Activated T-cell treated with anti-CD3 and anti-CD28 coated beads, Interleukin-2, amount 50 U/mL, for 4 hours (primary cell): ENCODE results near the gene ESPNL. TPM values are rescaled to one million over a fixed set of nuclear protein-coding genes. Genes with fewer than 3 reads are reported as not detected.
A peak's percentile ranks its signal among the peaks of the same experiment; 100 is the strongest.
"Not testable (repeated sequence)": the region's sequence is repeated elsewhere in the genome, so short reads cannot be mapped to it uniquely, and the experiment has no call there.

ENCODE experiments used
- ATAC-seq, 2 donors: fragments of 200-7000 bp; cut with Tn5 transposase; one replicate each; pipeline ENCODE4 v1.10.0; 2021
- DNase-seq: peaks from one replicate; pipeline ENCODE4 v3.0.0-alpha.2; 2020
- H3K27me3 Mint-ChIP-seq: one replicate; pipeline ENCODE4 v1.8.0; 2021; ENCODE audit warnings: low read depth, mixed read lengths
- H3K36me3 Mint-ChIP-seq: one replicate; pipeline ENCODE4 v1.8.0; 2022; ENCODE audit warnings: mixed read lengths; ENCODE audit not compliant: insufficient read depth
- H3K4me1 Mint-ChIP-seq: one replicate; pipeline ENCODE4 v1.8.0; 2021; ENCODE audit warnings: low read depth, mixed read lengths
- H3K4me3 Mint-ChIP-seq: one replicate; pipeline ENCODE4 v1.8.0; 2021; ENCODE audit warnings: mild to moderate bottlenecking, moderate library complexity, mixed read lengths
- H3K9me3 Mint-ChIP-seq: one replicate; pipeline ENCODE4 v1.8.0; 2021; ENCODE audit warnings: mixed read lengths
- total RNA-seq, 3 donors: library from RNA; stranded (reverse); gene quantifications; one replicate each; pipeline ENCODE4 v1.2.1, GENCODE V29; 2021

Gene ESPNL, protein sequence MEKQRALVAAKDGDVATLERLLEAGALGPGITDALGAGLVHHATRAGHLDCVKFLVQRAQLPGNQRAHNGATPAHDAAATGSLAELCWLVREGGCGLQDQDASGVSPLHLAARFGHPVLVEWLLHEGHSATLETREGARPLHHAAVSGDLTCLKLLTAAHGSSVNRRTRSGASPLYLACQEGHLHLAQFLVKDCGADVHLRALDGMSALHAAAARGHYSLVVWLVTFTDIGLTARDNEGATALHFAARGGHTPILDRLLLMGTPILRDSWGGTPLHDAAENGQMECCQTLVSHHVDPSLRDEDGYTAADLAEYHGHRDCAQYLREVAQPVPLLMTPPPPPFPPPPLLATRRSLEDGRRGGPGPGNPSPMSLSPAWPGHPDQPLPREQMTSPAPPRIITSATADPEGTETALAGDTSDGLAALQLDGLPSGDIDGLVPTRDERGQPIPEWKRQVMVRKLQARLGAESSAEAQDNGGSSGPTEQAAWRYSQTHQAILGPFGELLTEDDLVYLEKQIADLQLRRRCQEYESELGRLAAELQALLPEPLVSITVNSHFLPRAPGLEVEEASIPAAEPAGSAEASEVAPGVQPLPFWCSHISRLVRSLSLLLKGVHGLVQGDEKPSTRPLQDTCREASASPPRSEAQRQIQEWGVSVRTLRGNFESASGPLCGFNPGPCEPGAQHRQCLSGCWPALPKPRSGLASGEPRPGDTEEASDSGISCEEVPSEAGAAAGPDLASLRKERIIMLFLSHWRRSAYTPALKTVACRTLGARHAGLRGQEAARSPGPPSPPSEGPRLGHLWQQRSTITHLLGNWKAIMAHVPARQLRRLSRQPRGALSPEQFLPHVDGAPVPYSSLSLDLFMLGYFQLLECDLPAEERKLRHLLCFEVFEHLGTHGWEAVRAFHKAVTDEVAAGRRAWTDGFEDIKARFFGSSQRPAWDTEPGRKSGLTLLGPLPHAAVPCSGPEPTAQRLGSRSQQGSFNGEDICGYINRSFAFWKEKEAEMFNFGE
- total RNA-seq, result under 1 TPM; 0.08 to 0.35 (median 0.14) TPM

DNA sequence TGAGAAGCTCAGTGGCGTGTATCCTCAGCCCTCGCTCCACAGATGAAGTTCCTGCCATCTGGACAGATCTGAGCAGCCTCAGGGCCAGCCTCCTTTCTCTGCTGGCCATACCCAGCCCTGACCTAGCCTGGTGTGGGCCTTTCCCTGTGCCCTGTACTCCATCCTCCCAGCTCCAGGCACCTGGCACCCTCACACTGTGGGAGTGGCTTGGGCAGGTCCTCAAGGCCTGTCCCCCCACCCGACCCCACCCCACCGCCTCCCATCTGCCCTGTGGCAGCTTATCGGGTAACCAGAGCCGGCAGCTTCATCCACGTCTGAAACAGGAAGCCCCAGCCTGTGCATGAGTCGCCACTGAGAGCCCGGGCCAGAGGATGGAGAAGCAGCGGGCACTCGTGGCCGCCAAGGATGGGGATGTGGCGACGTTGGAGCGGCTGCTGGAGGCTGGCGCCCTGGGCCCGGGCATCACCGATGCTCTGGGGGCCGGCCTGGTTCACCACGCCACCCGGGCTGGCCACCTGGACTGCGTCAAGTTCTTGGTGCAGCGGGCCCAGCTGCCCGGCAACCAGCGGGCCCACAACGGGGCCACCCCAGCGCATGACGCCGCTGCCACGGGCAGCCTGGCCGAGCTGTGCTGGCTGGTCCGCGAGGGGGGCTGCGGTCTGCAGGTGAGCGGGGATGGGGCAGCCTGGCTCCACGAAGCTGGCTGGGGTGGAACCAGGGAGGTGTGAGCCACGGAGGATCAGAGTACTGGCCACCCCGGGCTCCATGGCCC lies at the start of gene ESPNL:
ESPNL (plus strand) TSS at position 292 of the 772 bp plus-strand sequence; CDS start at position 372, 80 bp downstream.
- Mint-ChIP-seq H3K9me3 (no peaks in the 10 kb centered on the region), H3K27me3 (no peaks in the 10 kb centered on the region), H3K36me3 (no peaks in the 10 kb centered on the region), H3K4me1 (no peaks in the 10 kb centered on the region), H3K4me3 (no peak within 1 kb of the TSS)
- ATAC-seq, result no peak
- no peak for DNase-seq

DNA sequence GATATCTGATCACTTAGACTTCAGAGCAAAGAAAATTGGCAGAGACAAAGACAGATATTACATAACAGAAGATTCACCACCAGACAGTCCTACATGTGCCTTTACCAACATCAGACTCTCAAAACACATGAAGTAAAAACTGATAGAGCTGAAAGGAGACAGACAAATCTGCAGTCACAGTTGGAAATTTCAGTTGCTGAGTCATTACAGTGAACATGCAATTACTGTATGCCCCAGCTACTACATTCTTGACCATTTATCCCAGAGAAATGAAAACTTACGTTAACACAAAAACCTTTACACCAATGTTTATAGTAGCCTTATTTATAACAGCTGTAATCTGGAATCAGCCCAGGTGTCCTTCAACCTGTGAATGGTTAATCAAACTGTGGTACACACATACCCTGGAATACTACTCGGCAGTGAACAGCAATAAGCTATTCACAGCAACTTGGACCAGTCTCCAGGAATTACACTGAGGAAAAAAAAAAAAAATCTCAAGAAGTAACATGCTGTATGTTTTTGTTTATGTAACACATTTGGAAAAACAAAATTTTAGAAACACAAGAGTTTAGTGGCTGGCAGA lies 46.9 kb upstream of the ESPNL start:
- Mint-ChIP-seq H3K36me3 (no peaks in the 10 kb centered on the region), H3K4me3 (no peak overlapping the region), H3K4me1 (no peaks in the 10 kb centered on the region), H3K27me3 (peaks cover 14% of the 10 kb centered on the region), H3K9me3 (peaks cover 6% of the 10 kb centered on the region)
- DNase-seq (no peak), ATAC-seq (no peak)

DNA sequence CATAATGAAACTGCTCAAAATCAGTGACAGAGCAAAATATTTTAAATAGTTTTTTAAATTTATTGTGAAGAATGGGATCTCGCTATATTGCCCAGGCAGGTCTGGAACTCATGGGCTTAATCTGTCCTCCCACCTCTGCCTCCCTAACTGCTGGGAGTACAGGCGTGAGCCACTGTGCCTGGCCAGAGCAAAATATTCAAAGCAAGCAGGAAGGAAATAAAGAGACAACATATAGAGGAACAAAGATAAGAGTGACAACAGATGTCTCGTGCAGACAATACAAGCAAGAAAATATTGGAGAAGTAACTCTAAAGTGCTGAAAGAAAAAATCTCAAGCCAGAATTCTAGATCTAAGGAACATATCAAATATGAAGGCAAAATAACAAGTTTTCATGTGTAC lies 44.3 kb upstream of the ESPNL start:
- DNase-seq (no peak), ATAC-seq (no peak)

DNA sequence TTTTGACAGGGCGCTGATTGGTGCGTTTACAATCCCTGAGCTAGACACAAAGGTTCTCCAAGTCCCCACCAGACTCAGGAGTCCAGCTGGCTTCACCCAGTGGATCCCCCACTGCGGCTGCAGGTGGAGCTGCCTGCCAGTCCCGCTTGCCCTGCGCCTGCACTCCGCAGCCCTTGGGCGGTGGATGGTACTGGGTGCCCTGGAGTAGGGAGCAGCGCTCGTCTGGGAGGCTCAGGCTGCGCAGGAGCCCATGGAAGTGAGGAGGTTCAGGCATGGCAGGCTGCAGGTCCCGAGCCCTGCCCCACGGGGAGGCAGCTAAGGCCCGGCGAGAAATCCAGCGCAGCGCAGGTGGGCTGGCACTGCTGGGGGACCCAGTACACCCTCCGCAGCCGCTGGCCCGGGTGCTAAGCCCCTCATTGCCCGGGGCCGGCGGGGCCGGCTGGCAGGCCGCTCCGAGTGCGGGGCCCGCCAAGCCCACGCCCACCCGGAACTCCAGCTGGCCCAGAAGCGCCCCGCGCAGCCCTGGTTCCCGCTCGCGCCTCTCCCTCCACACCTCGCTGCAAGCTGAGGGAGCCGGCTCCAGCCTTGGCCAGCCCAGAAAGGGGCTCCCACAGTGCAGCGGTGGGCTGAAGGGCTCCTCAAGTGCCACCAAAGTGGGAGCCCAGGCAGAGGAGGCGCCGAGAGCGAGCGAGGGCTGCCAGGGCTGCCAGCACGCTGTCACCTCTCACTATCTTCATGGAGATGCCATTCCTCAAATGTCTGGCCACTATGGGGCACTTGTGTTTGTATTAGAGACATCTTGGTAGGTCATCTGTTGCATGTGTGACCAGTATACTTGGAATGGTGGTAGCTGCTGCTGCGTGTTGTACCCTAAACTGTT lies 42.2 kb upstream of the ESPNL start:
- H3K4me1 Mint-ChIP-seq, result peaks cover 26% of the 10 kb centered on the region
- H3K36me3 Mint-ChIP-seq, ATAC-seq, H3K9me3 Mint-ChIP-seq, DNase-seq: not testable (repeated sequence)
- peak overlapping the region; percentile 39 for H3K4me3 Mint-ChIP-seq
- H3K27me3 Mint-ChIP-seq, result peaks cover 17% of the 10 kb centered on the region

More for the DNA sequence above, 44.3 kb upstream of the ESPNL start:
- Mint-ChIP-seq H3K4me1 (peaks cover 12% of the 10 kb centered on the region), H3K4me3 (no peak overlapping the region), H3K9me3 (no peaks in the 10 kb centered on the region), H3K36me3 (no peaks in the 10 kb centered on the region), H3K27me3 (peaks cover 17% of the 10 kb centered on the region)

DNA sequence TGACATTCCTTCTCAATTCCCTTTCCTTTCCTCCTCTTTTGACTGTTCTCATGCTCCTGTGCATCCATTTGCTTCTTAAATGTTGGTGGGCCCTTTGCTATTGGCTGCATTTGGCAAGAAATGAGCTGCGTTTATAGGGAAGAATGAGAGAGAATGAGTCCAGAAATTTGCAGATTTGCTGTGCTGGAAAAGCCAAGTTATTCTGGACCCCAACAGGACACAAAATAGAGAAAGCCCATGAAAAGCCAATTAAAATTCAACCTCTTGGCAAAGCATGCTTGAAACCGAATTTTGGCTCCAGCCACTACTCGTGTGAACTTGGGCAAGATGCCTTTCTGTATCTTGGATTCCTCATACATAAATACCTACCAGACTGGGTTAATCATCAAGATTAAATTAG lies 40.6 kb upstream of the ESPNL start:
- Mint-ChIP-seq H3K9me3 (no peaks in the 10 kb centered on the region), H3K4me3 (peak overlapping the region; percentile 92), H3K4me1 (peaks cover 31% of the 10 kb centered on the region), H3K36me3 (peaks cover 4% of the 10 kb centered on the region), H3K27me3 (peaks cover 10% of the 10 kb centered on the region)
- ATAC-seq (no peak), DNase-seq (no peak)

DNA sequence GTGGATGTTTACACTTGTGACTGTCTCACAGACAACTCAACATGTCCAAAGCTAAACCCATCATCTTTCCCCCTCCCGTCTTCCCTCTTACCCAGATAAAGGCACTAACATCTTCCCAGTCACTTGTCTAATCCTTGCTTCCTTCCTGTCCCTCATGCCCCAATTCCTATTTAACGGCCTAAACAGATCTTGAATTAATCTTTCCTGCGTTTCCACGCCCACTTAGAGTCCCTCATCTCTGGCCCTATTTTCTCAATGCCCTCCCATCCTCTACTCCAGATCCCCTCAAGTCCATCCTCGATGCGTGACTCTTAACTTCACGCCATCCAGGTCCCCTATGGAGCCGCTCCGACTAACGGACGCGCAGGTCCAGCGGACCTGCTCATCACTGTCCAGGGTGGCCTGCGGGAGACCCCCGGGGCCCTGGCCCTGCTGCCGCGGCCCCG lies 40.0 kb upstream of the ESPNL start:
- ATAC-seq, result no peak
- Mint-ChIP-seq H3K36me3 (peaks cover 8% of the 10 kb centered on the region), H3K4me1 (peaks cover 32% of the 10 kb centered on the region), H3K9me3 (no peaks in the 10 kb centered on the region), H3K4me3 (peak overlapping the region; percentile 92), H3K27me3 (peaks cover 10% of the 10 kb centered on the region)
- no peak for DNase-seq

DNA sequence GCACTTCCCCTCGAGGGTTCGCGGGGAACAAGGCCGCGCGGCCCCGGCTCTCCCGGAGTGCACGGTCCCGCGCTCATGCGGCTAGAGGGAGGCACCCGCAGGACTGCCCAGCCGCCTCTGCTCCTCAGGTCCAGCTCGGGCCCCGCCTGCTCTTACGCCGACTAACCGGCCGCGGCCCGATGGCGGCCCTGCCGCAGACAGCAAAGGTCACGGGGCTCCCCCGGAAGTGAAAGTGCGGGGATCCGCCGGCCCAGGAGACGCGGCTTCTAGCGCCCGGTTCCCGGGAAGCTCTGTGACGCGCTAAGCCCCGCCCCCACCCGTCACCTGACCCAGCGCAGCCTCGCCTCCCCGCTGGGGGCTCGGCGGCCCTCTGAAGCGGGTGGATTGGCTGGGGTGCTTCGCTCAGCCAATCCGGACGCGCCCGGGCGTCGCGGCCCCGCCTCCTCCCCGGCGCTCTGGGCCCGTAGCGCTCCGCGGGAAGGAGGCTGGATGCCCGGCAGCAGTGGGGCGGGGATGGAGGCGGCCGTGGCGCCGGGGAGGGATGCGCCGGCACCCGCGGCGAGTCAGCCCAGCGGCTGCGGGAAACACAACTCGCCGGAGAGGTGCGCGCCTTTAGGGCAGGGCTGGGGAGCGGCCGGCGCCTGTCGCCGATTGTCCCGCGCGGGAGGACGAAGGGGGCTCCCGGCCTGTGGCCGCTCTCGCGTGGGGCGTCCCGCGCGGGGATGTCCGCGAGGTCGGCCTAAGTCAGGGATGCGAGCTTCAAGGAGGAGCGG lies 39.4 kb upstream of the ESPNL start, which contains the start of gene SCLY:
SCLY (plus strand) TSS at position 460 of the 773 bp plus-strand sequence; CDS start at position 514, 54 bp downstream.
- Mint-ChIP-seq H3K27me3 (peaks cover 10% of the 10 kb centered on the region), H3K9me3 (no peaks in the 10 kb centered on the region), H3K4me1 (peaks cover 35% of the 10 kb centered on the region), H3K36me3 (peaks cover 10% of the 10 kb centered on the region), H3K4me3 (peak within 1 kb of the TSS; percentile 92)
- DNase-seq, result peak; percentile 97
- ATAC-seq, result peak; percentile 97 to 98

DNA sequence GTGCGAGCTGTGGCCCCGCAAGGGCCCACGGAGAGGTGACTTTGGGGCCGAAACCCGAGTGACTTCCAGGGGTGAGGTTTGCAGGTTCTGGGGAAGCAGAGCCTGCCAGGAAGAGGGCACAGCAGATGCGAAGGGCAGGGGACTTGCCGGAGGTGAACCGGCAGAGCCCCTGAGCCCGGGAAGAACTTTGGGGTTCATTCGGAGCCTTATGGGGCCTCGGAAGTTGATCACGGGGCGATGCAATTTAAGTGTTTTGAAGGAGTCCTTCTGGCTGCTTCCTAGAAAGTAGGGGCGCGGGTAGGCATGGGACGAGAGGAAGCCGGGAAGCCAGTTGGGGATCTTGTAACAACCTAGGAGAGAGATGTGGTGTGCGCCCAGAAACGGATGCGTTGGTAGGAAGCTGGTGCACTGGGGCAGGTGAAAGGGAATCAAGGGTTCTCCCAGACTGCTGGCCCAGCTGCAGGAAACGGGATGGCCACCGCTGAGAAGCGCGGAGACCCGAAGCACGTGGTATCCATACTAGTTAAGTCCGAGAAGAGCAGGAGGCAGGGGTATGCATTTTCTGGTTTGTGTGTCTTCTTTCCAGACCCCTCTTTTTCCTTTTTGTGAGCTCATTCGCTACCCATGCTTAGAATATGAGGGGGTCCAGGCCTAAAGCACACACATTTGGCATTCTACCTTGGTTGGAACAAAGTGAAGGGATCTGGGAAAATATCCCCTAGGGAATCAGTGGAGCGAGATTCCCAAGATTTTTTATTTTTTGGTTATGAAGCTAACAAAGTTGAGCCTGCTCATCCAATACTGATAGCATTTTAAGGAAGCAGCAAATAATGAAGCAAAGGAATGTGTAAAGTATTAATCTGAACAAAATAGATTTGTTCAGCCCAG lies 38.6 kb upstream of the ESPNL start:
- peak; percentile 5 to 9 for ATAC-seq
- H3K36me3 Mint-ChIP-seq, result peaks cover 18% of the 10 kb centered on the region

DNA sequence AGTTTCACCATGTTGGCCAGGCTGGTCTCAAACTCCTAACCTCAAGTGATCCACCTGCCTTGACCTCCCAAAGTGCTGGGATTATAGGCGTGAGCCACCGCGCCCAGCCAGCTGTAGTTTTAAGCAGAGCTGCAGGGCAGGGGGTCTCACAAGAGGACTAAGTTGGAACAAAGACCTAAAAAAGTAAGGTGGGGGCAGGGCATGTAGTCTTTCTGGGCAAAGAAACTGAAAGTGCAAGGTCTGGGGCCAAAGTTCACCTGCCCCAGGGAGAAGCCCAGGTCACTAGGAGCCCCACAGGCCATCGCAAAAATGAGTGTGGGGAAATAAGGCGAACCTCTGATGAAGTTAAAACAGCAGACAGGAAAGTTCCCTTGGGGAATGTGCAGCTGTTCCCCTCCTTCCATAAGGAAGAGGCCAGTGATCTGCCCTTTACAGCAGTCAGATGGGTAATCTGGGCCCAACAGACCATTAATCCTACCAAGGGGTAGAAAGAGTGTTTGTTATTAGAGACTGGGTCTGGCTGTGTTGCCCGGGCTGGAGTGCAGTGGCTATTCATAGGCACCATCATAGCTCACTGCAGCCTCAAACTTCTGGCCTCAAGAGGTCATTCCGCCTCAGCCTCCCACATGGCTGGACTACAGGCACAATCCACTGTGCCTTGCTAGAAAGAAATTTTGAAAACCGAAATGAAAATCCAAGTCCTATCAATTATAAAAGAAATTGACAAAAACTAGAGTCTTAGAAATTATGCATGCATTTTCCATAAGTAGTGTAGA lies 36.5 kb upstream of the ESPNL start:
- H3K4me3 Mint-ChIP-seq, result peak overlapping the region; percentile 92
- DNase-seq, result no peak
- peaks cover 32% of the 10 kb centered on the region for H3K36me3 Mint-ChIP-seq
- peaks cover 59% of the 10 kb centered on the region for H3K4me1 Mint-ChIP-seq
- peaks cover 2% of the 10 kb centered on the region for H3K27me3 Mint-ChIP-seq
- H3K9me3 Mint-ChIP-seq, result peaks cover 7% of the 10 kb centered on the region
- no peak for ATAC-seq

More for the DNA sequence above, 38.6 kb upstream of the ESPNL start:
- no peak for DNase-seq
- H3K27me3 Mint-ChIP-seq, result peaks cover 5% of the 10 kb centered on the region
- peak overlapping the region; percentile 92 for H3K4me3 Mint-ChIP-seq
- peaks cover 41% of the 10 kb centered on the region for H3K4me1 Mint-ChIP-seq
- H3K9me3 Mint-ChIP-seq, result peaks cover 3% of the 10 kb centered on the region

DNA sequence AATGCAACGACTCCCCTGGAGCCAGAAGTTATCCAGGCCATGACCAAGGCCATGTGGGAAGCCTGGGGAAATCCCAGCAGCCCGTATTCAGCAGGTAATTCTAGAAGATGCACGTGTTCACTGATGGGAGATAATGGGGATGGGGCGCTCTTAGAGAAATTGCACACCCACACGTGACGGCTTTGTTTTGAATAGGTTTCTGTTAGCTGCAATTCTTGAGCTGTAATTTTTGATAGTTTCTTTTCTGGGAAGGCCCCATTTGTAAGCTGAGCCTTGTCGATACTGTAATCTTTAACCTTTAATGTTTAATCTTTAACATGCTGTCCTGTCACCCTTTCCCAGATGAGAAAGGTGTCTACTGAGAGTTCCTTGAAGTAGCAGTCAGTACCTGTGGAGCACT lies 35.8 kb upstream of the ESPNL start:
- Mint-ChIP-seq H3K27me3 (no peaks in the 10 kb centered on the region), H3K4me3 (no peak overlapping the region), H3K4me1 (peaks cover 62% of the 10 kb centered on the region), H3K9me3 (peaks cover 7% of the 10 kb centered on the region), H3K36me3 (peaks cover 35% of the 10 kb centered on the region)
- ATAC-seq (no peak), DNase-seq (no peak)
